DMS 273 (cell line): ENCODE measurements around the gene DCXR.

ENCODE experiments used
- DNase-seq: peaks from one replicate; lab custom pipeline; 2025; ENCODE audit not compliant: unreplicated experiment; lab: John Stamatoyannopoulos, UW

Gene DCXR

DNA sequence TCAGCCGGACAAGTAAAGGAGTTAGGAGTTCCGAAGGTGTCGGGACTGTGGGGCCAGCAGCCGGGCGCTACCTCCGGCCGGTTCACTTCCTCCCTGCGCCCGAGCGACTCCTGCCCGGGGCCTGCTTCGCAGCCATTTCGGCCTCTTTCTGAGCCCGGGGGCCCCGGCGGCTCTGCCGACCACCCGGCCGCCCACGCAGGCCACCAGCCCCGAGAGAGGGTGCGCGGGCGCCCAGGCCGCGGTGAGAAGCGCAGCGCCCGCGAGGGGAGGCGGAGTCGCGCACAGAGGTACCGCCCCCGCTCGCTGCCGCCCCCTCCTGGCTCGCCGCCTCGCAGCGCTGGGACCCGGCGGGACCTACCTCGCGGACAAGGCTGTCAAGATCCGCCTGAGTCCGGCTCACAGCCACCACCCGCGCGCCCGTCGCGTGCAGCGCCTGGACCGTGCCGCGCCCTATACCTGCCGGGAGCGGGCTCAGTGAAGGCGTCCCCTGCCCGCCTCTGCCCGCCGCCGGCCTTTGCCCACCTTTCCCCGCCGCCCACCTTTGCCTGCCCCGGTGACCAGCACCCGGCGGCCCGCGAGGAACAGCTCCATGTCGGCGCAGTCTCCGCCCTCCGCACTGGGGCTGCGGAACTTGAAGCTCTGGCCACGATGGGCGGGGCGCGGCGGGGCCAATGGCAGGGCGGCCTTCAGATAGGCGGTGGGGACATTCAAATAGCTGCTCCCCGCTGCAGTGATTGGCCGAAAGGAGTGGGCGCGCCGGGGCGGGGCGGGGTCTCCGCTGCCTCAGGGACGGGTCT, at the start of gene DCXR:
DCXR (minus strand) TSS at position 606 of the 797 bp plus-strand sequence; CDS start at position 591, 15 bp downstream.
- DNase-seq, result peak; percentile 98

DNA sequence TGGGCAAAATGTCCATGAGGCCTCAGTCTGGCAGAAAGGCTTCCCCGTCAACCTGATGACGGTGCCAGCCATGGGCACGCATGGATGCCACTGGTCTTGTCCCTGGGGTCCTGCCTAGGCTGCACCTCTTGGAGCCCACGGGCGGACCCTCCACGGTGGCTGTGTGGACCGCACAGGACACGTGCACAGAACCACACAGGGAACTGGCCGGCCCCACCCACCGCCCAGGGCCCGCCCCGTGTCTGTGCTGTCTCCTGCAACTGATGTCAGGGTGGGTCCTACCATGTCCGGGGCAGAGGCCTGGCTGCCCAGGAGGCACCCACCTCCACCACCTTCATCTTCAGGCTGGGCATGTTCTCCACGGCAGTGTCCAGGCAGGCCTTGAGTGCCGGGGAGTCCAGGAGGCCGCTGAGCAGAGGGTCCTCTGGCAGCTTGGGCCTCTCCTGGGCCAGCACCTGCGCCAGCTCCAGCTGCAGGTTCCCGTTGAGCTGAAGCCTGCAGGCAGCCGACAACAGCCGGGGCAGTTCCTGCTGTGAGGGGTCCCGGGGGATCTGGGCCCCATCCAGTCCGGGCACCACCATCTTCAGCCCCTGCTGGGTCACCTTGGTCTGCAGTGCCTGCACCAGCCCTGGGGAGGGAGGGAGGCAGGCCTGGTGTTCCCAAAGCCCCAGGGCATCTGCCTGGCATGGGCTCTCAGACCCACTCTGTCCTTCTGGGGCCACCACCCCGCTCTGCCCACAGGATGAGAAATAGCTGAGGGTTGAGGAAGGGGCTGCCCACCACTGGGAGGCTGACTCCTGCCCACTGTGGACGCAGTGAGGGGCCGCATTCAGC, 48.7 kb upstream of the DCXR start:
- no peak for DNase-seq

DNA sequence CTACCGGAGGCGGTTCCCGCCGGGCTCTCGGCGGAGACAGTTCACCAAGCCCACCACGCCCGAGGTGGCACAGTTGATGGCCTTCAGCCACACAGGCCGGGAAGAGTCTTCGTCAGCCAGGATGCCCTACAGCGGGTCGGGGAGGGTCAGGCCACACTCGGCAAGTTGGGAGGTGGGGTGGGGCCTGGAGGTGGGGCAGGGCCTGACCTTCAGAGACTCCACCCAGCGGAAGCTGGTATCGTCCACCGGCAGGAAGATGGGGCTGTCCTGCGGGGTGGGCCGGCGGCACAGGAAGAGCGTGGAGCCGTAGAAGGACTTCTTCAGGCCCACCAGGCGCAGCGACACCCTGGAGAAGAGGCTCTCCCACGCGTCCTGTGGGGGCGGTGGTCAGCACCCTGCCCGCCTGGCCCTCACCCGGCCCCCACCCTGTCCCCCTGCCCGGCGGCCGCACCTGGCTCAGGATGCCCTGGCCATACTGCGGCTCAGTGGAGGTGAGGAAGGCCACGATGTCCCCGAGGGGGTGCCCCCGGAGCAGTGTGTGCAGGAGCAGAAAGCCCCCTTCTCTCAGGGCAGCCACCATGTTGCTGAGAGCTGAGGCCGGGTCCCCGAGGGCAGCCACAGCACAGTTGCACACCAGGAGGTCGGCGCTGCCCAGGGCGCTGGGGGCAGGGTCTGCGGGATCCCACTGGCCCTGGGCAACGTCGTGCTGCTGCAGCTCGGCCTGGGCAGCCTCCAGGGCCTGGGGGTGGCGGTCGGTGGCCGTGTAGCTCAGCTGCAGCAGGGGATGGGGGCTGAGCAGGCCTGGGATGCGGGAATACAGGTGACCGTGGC, 47.7 kb upstream of the DCXR start:
- no peak for DNase-seq

- no peak for DNase-seq
Measured at GRCh38 chr17:82084373-82085030, 47.0 kb upstream of the DCXR start.

- DNase-seq, result no peak
Measured at GRCh38 chr17:82083533-82084359, 46.2 kb upstream of the DCXR start.

- DNase-seq, result no peak
Measured at GRCh38 chr17:82083009-82083408, 45.5 kb upstream of the DCXR start.

- no peak for DNase-seq
Measured at GRCh38 chr17:82082456-82082855, 45.0 kb upstream of the DCXR start.

GRCh38 chr17:82081966-82082365, 44.5 kb upstream of the DCXR start:
- DNase-seq, result no peak

GRCh38 chr17:82081546-82081945, 44.0 kb upstream of the DCXR start:
- no peak for DNase-seq

- DNase-seq, result no peak
Measured at GRCh38 chr17:82080789-82081464, 43.4 kb upstream of the DCXR start.

- no peak for DNase-seq
Measured at GRCh38 chr17:82080048-82080788, 42.7 kb upstream of the DCXR start.

GRCh38 chr17:82079001-82079677, 41.6 kb upstream of the DCXR start:
- no peak for DNase-seq

- DNase-seq, result no peak
Measured at GRCh38 chr17:82078433-82078832, 40.9 kb upstream of the DCXR start.

DNA sequence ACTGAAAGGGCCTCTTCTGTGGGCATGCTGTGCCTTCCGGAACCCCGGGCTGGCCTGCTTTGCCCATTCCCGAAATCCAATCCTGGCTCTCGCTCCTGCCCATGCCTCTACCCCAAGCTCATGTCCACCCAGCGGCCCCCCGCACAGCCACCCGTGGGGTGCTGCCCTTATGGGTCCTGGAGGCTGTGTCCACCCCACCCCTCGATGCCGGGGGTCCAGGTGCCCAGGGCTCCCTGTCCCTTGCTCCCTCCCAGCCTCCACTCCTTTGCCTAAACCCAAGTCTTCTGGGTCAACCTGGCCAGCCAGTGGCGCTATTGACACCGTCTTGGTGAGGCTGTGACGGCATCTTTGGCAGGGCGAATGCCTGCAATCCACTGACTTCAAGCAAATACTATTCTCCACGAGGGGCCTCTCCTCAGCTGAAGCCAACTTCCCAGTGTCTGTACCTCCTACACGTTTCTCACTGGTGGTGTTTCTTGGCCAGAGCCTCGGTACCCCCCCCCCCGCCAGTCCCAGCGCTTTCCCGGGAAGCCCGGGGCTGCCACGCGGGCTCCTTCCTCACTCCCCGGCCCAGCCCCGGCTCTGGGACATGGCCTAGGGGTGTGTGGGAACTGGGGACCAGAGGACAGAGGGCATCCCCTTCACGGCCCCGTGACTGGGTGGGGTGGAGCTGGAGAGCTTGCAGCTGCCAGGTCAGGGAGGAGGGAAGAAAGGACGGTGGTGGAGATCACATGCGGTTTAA, 40.3 kb upstream of the DCXR start:
- peak; percentile 47 for DNase-seq

DNA sequence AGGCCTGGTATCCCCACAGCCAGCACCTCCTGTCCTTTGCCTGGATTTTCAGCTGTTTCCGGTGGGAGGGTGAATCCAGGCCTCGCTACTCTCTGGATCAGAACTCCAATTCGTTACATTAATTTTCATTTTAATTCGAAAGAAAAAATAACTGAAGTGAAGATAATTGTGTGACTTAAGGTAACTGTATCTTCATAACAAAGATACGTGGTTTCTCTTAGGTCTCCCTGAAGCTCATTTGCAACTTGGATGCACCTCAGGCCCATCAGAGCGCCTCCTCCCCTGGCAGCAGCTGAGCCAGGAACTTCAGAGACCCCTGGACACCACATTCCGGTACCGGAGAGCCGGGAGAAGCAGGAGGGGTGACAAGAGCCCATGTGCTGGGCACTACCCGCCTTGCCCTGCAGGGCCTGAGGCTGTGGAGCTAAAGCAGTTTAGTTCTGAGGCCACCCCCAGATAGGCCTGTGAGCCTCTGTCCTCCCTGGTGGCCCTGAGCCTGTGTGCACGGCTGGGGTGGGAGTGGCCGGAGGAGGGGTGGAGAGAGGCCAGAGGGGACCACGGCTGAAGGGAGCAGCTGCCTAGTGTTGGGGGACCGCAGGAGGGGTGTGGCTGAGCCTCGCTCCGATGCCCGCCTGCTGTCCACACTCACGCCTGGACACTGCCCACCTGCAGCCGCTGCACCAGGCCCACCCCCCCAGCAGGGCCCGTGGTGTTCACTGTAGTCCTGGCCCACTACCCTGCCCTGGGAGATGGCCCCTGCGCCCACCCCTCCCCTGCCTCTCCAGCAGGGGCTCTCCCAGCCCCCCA, 39.5 kb upstream of the DCXR start:
- peak; percentile 52 for DNase-seq

DNA sequence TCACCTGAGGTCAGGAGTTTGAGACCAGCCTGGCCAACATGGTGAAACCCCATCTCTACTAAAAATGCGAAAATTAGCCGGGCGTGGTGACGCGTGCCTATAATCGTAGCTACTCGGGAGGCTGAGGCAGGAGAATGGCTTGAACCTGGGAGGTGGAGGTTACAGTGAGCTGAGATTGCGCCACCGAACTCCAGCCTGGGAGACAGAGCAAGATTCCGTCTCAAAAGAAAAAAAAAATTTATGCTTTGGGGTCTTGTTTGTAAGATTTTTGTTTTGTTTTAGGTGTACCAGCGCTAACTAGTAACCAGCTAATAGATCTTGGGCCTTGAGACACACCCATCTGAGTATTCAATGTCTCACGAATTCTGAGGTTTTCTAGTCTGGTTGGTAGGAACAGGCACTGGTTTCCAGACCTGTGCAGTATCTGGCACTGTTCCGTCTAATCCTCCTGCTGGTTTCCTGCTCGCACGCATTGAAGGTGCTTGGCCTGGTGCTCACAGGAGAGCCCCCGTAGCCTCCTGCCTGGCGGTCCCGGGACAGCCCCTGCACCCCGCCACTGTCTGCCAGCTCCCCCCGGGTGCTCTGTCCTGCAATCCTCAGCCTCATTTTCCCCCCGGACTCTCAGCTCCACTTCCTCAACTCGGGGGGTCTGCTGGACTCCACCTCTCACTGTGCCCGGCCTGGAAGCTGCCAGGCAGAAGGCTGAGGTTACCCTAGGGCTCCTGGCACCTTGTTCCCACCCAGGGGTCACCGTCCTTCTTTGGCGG, 38.7 kb upstream of the DCXR start:
- peak; percentile 57 for DNase-seq
